Glutamatergic neuron (in vitro differentiated cells): ENCODE results near the gene RACGAP1. TPM values are rescaled to one million over a fixed set of nuclear protein-coding genes. Genes with fewer than 3 reads are reported as not detected.

Source experiments
- DNase-seq: peaks from one replicate; pipeline ENCODE4 v3.0.0; 2022
- H3K27ac Mint-ChIP-seq: one replicate; pipeline ENCODE4 v1.8.0; 2020; ENCODE audit warnings: mild to moderate bottlenecking, mixed read lengths, inconsistent platforms; ENCODE audit not compliant: unreplicated experiment
- H3K27me3 Mint-ChIP-seq: one replicate; pipeline ENCODE4 v1.8.0; 2020; ENCODE audit warnings: mild to moderate bottlenecking, moderate library complexity, mixed read lengths, inconsistent platforms; ENCODE audit not compliant: unreplicated experiment
- H3K36me3 Mint-ChIP-seq: one replicate; pipeline ENCODE4 v1.8.0; 2020; ENCODE audit warnings: mild to moderate bottlenecking, mixed read lengths, inconsistent platforms; ENCODE audit not compliant: unreplicated experiment
- H3K4me1 Mint-ChIP-seq: one replicate; pipeline ENCODE4 v1.8.0; 2020; ENCODE audit warnings: mild to moderate bottlenecking, low read depth, mixed read lengths, inconsistent platforms; ENCODE audit not compliant: unreplicated experiment
- H3K4me3 Mint-ChIP-seq: one replicate; pipeline ENCODE4 v1.8.0; 2020; ENCODE audit warnings: mild to moderate bottlenecking, mixed read lengths, inconsistent platforms; ENCODE audit not compliant: unreplicated experiment
- H3K9me3 Mint-ChIP-seq: one replicate; pipeline ENCODE4 v1.8.0; 2020; ENCODE audit warnings: mild to moderate bottlenecking, moderate library complexity, mixed read lengths, inconsistent platforms; ENCODE audit not compliant: unreplicated experiment
- total RNA-seq: library from RNA; stranded (reverse); fragmentation: NEBNext Ultra II Directional; extraction: Animal tissue kit (Norgen Biotek cat#: 25700); gene quantifications from one replicate; pipeline ENCODE4 v1.2.1, GENCODE V29; 2021; ENCODE audit not compliant: unreplicated experiment
- TF ChIP-seq, protein P1 (sequence below): fragments of 200-600 bp; sonication (generic); IDR thresholded peaks from one replicate; pipeline ENCODE4 v1.5.0; 2021; ENCODE audit not compliant: partially characterized antibody, unreplicated experiment

RACGAP1 gene
- total RNA-seq, 1 donor from 2014 or later, result 47.1 TPM

- DNase-seq, result no peak
- peaks cover 61% of the 10 kb centered on the region for H3K4me1 Mint-ChIP-seq
- H3K9me3 Mint-ChIP-seq, result peaks cover 10% of the 10 kb centered on the region
- H3K36me3 Mint-ChIP-seq, result no peaks in the 10 kb centered on the region
- H3K27ac Mint-ChIP-seq, result peak overlapping the region; percentile 97
- peaks cover 8% of the 10 kb centered on the region for H3K27me3 Mint-ChIP-seq
- TF ChIP-seq, protein P1, sequence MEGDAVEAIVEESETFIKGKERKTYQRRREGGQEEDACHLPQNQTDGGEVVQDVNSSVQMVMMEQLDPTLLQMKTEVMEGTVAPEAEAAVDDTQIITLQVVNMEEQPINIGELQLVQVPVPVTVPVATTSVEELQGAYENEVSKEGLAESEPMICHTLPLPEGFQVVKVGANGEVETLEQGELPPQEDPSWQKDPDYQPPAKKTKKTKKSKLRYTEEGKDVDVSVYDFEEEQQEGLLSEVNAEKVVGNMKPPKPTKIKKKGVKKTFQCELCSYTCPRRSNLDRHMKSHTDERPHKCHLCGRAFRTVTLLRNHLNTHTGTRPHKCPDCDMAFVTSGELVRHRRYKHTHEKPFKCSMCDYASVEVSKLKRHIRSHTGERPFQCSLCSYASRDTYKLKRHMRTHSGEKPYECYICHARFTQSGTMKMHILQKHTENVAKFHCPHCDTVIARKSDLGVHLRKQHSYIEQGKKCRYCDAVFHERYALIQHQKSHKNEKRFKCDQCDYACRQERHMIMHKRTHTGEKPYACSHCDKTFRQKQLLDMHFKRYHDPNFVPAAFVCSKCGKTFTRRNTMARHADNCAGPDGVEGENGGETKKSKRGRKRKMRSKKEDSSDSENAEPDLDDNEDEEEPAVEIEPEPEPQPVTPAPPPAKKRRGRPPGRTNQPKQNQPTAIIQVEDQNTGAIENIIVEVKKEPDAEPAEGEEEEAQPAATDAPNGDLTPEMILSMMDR, result no peak
- peak overlapping the region; percentile 56 for H3K4me3 Mint-ChIP-seq
Measured at GRCh38 chr12:49985981-49986380, 39.3 kb downstream of the RACGAP1 start.

- peaks cover 12% of the 10 kb centered on the region for H3K9me3 Mint-ChIP-seq
- H3K4me1 Mint-ChIP-seq, result peaks cover 70% of the 10 kb centered on the region
- peak overlapping the region; percentile 97 for H3K27ac Mint-ChIP-seq
- H3K4me3 Mint-ChIP-seq, result peak overlapping the region; percentile 69
- H3K36me3 Mint-ChIP-seq, result no peaks in the 10 kb centered on the region
- peaks cover 10% of the 10 kb centered on the region for H3K27me3 Mint-ChIP-seq
- TF ChIP-seq, protein P1, result no peak
- peak; percentile 51 for DNase-seq
Measured at GRCh38 chr12:49984476-49985359, 40.6 kb downstream of the RACGAP1 start.

- Mint-ChIP-seq H3K4me1 (peaks cover 75% of the 10 kb centered on the region), H3K4me3 (peak overlapping the region; percentile 48), H3K27ac (peak overlapping the region; percentile 97), H3K36me3 (no peaks in the 10 kb centered on the region), H3K9me3 (peaks cover 13% of the 10 kb centered on the region), H3K27me3 (peaks cover 15% of the 10 kb centered on the region)
- TF ChIP-seq, protein P1, result no peak
- no peak for DNase-seq
Measured at GRCh38 chr12:49983892-49984291, 41.4 kb downstream of the RACGAP1 start.

- no peak for DNase-seq
- Mint-ChIP-seq H3K27me3 (peaks cover 13% of the 10 kb centered on the region), H3K27ac (peak overlapping the region; percentile 57), H3K36me3 (no peaks in the 10 kb centered on the region), H3K4me1 (peaks cover 74% of the 10 kb centered on the region), H3K9me3 (peaks cover 7% of the 10 kb centered on the region), H3K4me3 (peak overlapping the region; percentile 28)
- TF ChIP-seq, protein P1, result no peak
Measured at GRCh38 chr12:49982246-49983087, 42.8 kb downstream of the RACGAP1 start.
